ENCODE data around the gene CANX.
"Not testable (repeated sequence)": the region's sequence is repeated elsewhere in the genome, so short reads cannot be mapped to it uniquely, and the experiment has no call there.

DNA sequence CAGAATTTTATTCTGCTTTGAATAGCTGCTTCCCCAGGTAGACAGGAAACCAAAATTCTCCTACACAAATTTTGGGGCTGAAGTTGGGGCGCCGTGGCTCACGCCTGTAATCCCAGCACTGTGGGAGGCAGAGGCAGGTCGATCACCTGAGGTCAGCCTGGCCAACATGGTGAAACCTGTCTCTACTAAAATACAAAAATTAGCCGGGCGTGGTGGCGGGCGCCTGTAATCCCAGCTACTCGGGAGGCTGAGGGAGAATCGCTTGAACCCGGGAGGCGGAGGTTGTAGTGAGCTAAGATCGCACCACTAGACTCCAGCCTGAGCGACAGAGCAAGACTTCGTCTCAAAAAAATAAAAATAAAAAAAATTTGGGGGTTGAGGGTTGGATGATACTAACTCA, 1.2 kb upstream of the CANX start:
- not testable (repeated sequence) for TF ChIP-seq CTCF (IDR thresholded peaks at IDR 0.05 in 2 of 3, conservative IDR thresholded peaks at IDR 0.05 in 1 of 3; ENCODE audit: borderline replicate concordance in 1 of 3, insufficient read depth in 1 of 3, low read depth in 2 of 3, low read length in 2 of 3); CBX3 (IDR thresholded peaks at IDR 0.05; ENCODE audit: low read depth); REST (IDR thresholded peaks at IDR 0.05; ENCODE audit: low read depth); EZH2 (IDR thresholded peaks at IDR 0.05); ZNF274 (IDR thresholded peaks at IDR 0.05; ENCODE audit: low read depth, low read length); POLR2AphosphoS5 (IDR thresholded peaks at IDR 0.05; ENCODE audit: low read depth, low read length); ELF1 (IDR thresholded peaks at IDR 0.05; ENCODE audit: borderline replicate concordance, low read depth); POLR2A (IDR thresholded peaks at IDR 0.05; ENCODE audit: borderline replicate concordance, extremely low read depth, insufficient read depth, insufficient read length); CEBPB (IDR thresholded peaks at IDR 0.05; ENCODE audit: low read depth); EZH2phosphoT487 (IDR thresholded peaks at IDR 0.05; ENCODE audit: borderline replicate concordance); SIN3A (IDR thresholded peaks at IDR 0.05; ENCODE audit: low read depth)
- TF ChIP-seq, protein P1, sequence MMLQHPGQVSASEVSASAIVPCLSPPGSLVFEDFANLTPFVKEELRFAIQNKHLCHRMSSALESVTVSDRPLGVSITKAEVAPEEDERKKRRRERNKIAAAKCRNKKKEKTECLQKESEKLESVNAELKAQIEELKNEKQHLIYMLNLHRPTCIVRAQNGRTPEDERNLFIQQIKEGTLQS (IDR thresholded peaks at IDR 0.05) = not testable (repeated sequence)
- TF ChIP-seq, protein P2, sequence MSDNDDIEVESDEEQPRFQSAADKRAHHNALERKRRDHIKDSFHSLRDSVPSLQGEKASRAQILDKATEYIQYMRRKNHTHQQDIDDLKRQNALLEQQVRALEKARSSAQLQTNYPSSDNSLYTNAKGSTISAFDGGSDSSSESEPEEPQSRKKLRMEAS (IDR thresholded peaks at IDR 0.05) = not testable (repeated sequence)

Measured in HCT116 (cell line).